ENCODE data around the gene RNU5D-1.

DNA sequence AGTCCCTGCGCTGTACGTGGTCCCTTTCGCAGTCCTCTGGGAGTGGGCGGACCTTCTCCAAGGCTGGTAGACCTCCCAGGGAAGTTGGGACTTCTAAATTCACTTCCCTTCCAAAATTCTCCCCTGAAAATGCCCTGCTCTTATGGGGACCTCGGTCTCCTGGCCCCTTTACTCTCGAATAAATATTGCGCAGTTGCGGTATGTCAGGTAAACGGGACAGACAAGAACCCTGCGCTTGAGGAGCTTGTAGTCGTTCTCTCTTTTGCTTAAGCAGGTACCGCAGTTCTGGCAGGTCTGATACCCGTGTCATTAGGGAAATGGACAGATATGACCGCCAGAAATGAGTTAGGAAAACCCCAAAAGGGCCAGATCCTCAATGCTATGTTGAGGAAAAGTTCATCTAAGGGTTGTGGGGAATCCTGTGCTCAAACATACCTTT, 9.2 kb upstream of the RNU5D-1 start:
- TF ChIP-seq CTCF (IDR thresholded peaks at IDR 0.05; ENCODE audit: low read length) (no peak), EZH2 (optimal IDR thresholded peaks at IDR 0.05; ENCODE audit: low read depth, low read length) (no peak), EZH2phosphoT487 (IDR thresholded peaks at IDR 0.05; ENCODE audit: low read length) (no peak)

Measured in MM.1S (cell line).